ENCODE results near the gene CCDC188.
A peak's percentile ranks its signal among the peaks of the same experiment; 100 is the strongest.

The CCDC188 gene

GRCh38 chr22:20111689-20112622, 38.9 kb downstream of the CCDC188 start:
- H3K18ac ChIP-seq (ENCODE audit: low read length), result no peak overlapping the region
- no peak overlapping the region for H3K4ac ChIP-seq (ENCODE audit: low read length)
- no peak overlapping the region for H4K8ac ChIP-seq (ENCODE audit: low read depth, low read length)
- no peak overlapping the region for H3K4me3 ChIP-seq (ENCODE audit: low read length in 2 of 2)
- no peak overlapping the region for H2AFZ ChIP-seq (ENCODE audit: low read length)
- no peak overlapping the region for H2BK12ac ChIP-seq (ENCODE audit: low read length)
- H3K9ac ChIP-seq (ENCODE audit: low read depth, low read length, poor library complexity), result no peak overlapping the region
- peak overlapping the region; percentile 13 for H2AK5ac ChIP-seq (ENCODE audit: low read depth, low read length)
- H3K4me2 ChIP-seq (ENCODE audit: insufficient read depth, low read length, poor library complexity, severe bottlenecking), result no peak overlapping the region
- H3K23ac ChIP-seq (ENCODE audit: low read depth, low read length, poor library complexity), result peak overlapping the region; percentile 85
- H4K91ac ChIP-seq (ENCODE audit: low read depth, low read length, poor library complexity), result no peak overlapping the region
- no peaks in the 10 kb centered on the region for H3K27me3 ChIP-seq (ENCODE audit: control insufficient read depth in 3 of 3, insufficient read depth in 3 of 3, low read depth in 1 of 3, low read length in 3 of 3)
- WGBS, 2 donors (ENCODE audit: extremely low coverage in 2 of 2, insufficient read length in 2 of 2, insufficient replicate concordance in 1 of 2), result no CpG with 5 or more reads among the region's 7 CpGs
- H3K4me1 ChIP-seq (ENCODE audit: control insufficient read depth in 2 of 2, insufficient read depth in 1 of 2, low read depth in 1 of 2, low read length in 2 of 2), result peaks cover 3 to 4% of the 10 kb centered on the region in 2 donors
- H3K36me3 ChIP-seq (replicated peaks in 1 of 2; ENCODE audit: control insufficient read depth in 2 of 2, insufficient read depth in 2 of 2, low read length in 2 of 2), result peaks cover 81 to 92% of the 10 kb centered on the region in 2 donors
- H2BK120ac ChIP-seq (ENCODE audit: low read depth, low read length), result no peak overlapping the region
- DNase-seq (ENCODE audit: low spot score), result no peak
- no peak overlapping the region for H3K14ac ChIP-seq (ENCODE audit: low read length)
- no peak overlapping the region for H2BK15ac ChIP-seq (ENCODE audit: low read length)
- H3K27ac ChIP-seq (replicated peaks; ENCODE audit: low read length), result no peak overlapping the region
- H3K9me3 ChIP-seq (replicated peaks in 1 of 2; ENCODE audit: control insufficient read depth in 2 of 2, insufficient read depth in 1 of 2, low read depth in 1 of 2, low read length in 2 of 2), result no peaks in the 10 kb centered on the region
- peaks cover 34% of the 10 kb centered on the region for H3K79me1 ChIP-seq (ENCODE audit: low read depth, low read length)
- no peak overlapping the region for H2BK5ac ChIP-seq (ENCODE audit: low read length)

DNA sequence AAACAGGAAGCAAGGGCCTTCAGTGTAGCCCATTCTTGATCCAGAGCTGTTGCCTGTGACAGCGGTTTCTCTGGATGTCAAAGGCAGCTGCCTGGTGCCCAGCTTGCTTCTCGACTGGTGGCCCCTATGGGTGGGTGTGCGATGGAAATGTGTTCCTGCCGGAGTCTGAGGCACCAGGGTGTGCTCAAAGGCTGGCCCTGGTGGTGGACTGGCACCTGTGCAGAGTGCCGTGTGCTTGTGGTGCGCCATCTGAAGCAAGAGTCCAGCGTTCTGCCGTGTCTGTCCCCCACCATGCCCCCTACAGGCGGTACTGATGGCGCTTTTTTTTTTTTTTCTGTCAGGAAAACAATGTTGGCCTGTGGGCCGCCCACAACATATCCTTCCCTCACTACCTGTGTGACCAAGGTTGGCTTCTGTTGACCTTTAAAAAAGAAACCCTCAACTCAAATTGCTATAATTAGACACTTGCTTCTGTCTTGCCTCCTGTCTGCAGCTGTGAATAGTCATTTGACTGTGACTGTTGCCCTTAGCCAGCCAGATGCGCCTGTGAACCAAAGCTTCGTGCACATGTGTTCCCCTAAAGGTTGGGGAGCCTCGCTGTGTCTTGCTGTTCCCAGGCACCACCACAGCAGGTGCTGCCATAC, 39.7 kb downstream of the CCDC188 start:
- Histone ChIP-seq H3K27ac (replicated peaks; ENCODE audit: low read length) (peak overlapping the region; percentile 56), H3K36me3 (replicated peaks in 1 of 2; ENCODE audit: control insufficient read depth in 2 of 2, insufficient read depth in 2 of 2, low read length in 2 of 2) (peaks cover 89 to 100% of the 10 kb centered on the region in 2 donors), H2BK5ac (ENCODE audit: low read length) (no peak overlapping the region)

DNA sequence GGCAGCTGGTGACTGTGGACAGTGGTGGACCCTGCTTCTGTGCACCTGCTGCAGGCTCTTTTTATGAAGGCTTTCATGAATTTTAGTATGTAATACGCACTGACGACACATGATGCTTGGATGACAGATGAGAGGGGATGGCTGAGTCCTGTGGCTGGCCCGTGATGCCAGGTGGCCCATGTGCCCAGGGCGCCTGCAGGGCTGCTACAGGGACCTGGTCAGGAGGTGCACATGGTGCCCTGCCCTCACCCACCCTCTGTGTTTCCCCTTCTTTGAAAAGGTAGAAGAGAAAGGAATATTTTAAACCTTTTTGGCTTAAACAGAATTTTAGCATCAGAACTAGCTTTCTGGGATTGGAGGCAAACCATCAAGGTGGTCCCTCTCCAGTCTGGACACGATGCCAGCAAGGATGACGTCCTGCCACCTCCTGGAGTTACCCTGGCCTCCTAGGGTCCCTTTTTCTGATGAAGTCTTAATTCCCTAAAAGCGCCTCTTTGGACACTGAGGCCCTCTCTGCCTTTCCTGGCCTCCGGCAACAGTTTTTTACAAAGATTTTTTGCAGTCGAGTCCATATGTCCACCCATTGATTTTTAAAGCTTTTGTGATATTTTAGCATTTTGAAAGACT, 40.4 kb downstream of the CCDC188 start:
- H2BK120ac ChIP-seq (ENCODE audit: low read depth, low read length), result no peak overlapping the region
- WGBS, 2 donors (ENCODE audit: extremely low coverage in 2 of 2, insufficient read length in 2 of 2, insufficient replicate concordance in 1 of 2), result no CpG with 5 or more reads among the region's 9 CpGs

More for the DNA sequence above, 39.7 kb downstream of the CCDC188 start:
- no peak overlapping the region for H3K4ac ChIP-seq (ENCODE audit: low read length)
- no CpG with 5 or more reads among the region's 14 CpGs for whole genome bisulfite sequencing, 2 donors (ENCODE audit: extremely low coverage in 2 of 2, insufficient read length in 2 of 2, insufficient replicate concordance in 1 of 2)
- no peak overlapping the region for H2AK5ac ChIP-seq (ENCODE audit: low read depth, low read length)
- no peaks in the 10 kb centered on the region for H3K27me3 ChIP-seq (ENCODE audit: control insufficient read depth in 3 of 3, insufficient read depth in 3 of 3, low read depth in 1 of 3, low read length in 3 of 3)
- H2BK15ac ChIP-seq (ENCODE audit: low read length), result no peak overlapping the region
- H3K4me1 ChIP-seq (ENCODE audit: control insufficient read depth in 2 of 2, insufficient read depth in 1 of 2, low read depth in 1 of 2, low read length in 2 of 2), result peaks cover 2 to 3% of the 10 kb centered on the region in 2 donors
- no peak for DNase-seq (ENCODE audit: low spot score)
- H3K9me3 ChIP-seq (replicated peaks in 1 of 2; ENCODE audit: control insufficient read depth in 2 of 2, insufficient read depth in 1 of 2, low read depth in 1 of 2, low read length in 2 of 2), result no peaks in the 10 kb centered on the region
- no peak overlapping the region for H3K4me2 ChIP-seq (ENCODE audit: insufficient read depth, low read length, poor library complexity, severe bottlenecking)
- H3K79me1 ChIP-seq (ENCODE audit: low read depth, low read length), result peaks cover 29% of the 10 kb centered on the region
- H2BK120ac ChIP-seq (ENCODE audit: low read depth, low read length), result no peak overlapping the region
- H3K9ac ChIP-seq (ENCODE audit: low read depth, low read length, poor library complexity), result peak overlapping the region; percentile 12
- H3K18ac ChIP-seq (ENCODE audit: low read length), result no peak overlapping the region
- H4K91ac ChIP-seq (ENCODE audit: low read depth, low read length, poor library complexity), result no peak overlapping the region
- peak overlapping the region; percentile 89 for H3K23ac ChIP-seq (ENCODE audit: low read depth, low read length, poor library complexity)
- H2BK12ac ChIP-seq (ENCODE audit: low read length), result no peak overlapping the region
- no peak overlapping the region for H2AFZ ChIP-seq (ENCODE audit: low read length)
- H3K4me3 ChIP-seq (ENCODE audit: low read length in 2 of 2), result no peak overlapping the region
- H4K8ac ChIP-seq (ENCODE audit: low read depth, low read length), result no peak overlapping the region
- H3K14ac ChIP-seq (ENCODE audit: low read length), result no peak overlapping the region

More for the DNA sequence above, 40.4 kb downstream of the CCDC188 start:
- no peak overlapping the region for H3K4me3 ChIP-seq (ENCODE audit: low read length in 2 of 2)
- no peaks in the 10 kb centered on the region for H3K4me1 ChIP-seq (ENCODE audit: control insufficient read depth in 2 of 2, insufficient read depth in 1 of 2, low read depth in 1 of 2, low read length in 2 of 2)
- H3K9ac ChIP-seq (ENCODE audit: low read depth, low read length, poor library complexity), result no peak overlapping the region
- H2BK5ac ChIP-seq (ENCODE audit: low read length), result no peak overlapping the region
- H3K18ac ChIP-seq (ENCODE audit: low read length), result no peak overlapping the region
- H3K9me3 ChIP-seq (replicated peaks in 1 of 2; ENCODE audit: control insufficient read depth in 2 of 2, insufficient read depth in 1 of 2, low read depth in 1 of 2, low read length in 2 of 2), result no peaks in the 10 kb centered on the region
- H3K14ac ChIP-seq (ENCODE audit: low read length), result no peak overlapping the region
- no peak overlapping the region for H2AFZ ChIP-seq (ENCODE audit: low read length)
- H3K79me1 ChIP-seq (ENCODE audit: low read depth, low read length), result peaks cover 27% of the 10 kb centered on the region
- H3K27ac ChIP-seq (replicated peaks; ENCODE audit: low read length), result no peak overlapping the region
- H4K8ac ChIP-seq (ENCODE audit: low read depth, low read length), result no peak overlapping the region
- H3K4ac ChIP-seq (ENCODE audit: low read length), result no peak overlapping the region
- H4K91ac ChIP-seq (ENCODE audit: low read depth, low read length, poor library complexity), result no peak overlapping the region
- peaks cover 90 to 100% of the 10 kb centered on the region in 2 donors for H3K36me3 ChIP-seq (replicated peaks in 1 of 2; ENCODE audit: control insufficient read depth in 2 of 2, insufficient read depth in 2 of 2, low read length in 2 of 2)
- DNase-seq (ENCODE audit: low spot score), result no peak
- H2AK5ac ChIP-seq (ENCODE audit: low read depth, low read length), result no peak overlapping the region
- no peak overlapping the region for H2BK15ac ChIP-seq (ENCODE audit: low read length)
- H2BK12ac ChIP-seq (ENCODE audit: low read length), result no peak overlapping the region
- no peaks in the 10 kb centered on the region for H3K27me3 ChIP-seq (ENCODE audit: control insufficient read depth in 3 of 3, insufficient read depth in 3 of 3, low read depth in 1 of 3, low read length in 3 of 3)
- H3K23ac ChIP-seq (ENCODE audit: low read depth, low read length, poor library complexity), result peak overlapping the region; percentile 95
- H3K4me2 ChIP-seq (ENCODE audit: insufficient read depth, low read length, poor library complexity, severe bottlenecking), result no peak overlapping the region

All from neuronal stem cell (in vitro differentiated cells).